ENCODE data around the gene DDX23.

DDX23 gene

DNA sequence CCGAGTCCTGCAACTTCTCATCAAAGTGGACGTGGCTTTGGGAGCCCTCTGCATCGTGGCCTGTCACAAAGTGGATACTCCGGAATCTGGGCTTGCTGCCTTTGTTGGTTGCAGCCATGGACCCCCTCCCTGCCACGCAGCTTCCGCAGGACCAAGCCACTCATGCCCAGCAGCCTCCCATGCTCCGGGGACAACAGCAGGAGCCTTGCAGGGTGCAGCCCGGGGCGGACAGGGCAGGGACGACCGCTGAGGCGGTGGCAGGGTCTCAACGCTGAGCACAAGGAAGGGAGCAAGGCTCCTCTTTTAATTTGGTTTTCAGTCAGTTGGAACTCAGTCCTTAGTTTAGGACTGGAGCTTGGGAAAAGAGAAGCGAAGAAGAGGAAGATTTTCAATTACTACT, 51.0 kb downstream of the DDX23 start:
- DNase-seq (ENCODE audit: extremely low read depth in 1 of 2, low read depth in 1 of 2), result no peak

DNA sequence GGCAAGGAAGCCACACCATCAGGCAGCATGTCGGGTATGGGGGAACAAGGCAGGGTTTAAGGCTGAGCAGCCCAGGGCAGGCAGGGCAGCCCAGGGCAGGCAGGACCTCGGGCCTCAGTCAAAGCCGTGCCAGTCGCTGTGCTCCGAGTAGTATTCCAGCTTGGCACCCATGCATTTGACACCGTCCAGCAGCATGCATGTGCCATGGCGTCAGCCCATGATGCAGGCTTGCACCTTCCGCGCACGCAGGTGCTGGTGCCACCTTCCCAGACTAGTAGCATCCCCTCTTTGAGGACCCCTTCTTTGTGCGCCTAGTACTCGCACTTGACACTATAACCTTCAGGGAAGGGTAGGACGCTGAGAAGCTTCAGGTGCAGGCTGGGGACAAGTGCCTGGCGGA, 51.5 kb downstream of the DDX23 start:
- DNase-seq (ENCODE audit: extremely low read depth in 1 of 2, low read depth in 1 of 2), result no peak

DNA sequence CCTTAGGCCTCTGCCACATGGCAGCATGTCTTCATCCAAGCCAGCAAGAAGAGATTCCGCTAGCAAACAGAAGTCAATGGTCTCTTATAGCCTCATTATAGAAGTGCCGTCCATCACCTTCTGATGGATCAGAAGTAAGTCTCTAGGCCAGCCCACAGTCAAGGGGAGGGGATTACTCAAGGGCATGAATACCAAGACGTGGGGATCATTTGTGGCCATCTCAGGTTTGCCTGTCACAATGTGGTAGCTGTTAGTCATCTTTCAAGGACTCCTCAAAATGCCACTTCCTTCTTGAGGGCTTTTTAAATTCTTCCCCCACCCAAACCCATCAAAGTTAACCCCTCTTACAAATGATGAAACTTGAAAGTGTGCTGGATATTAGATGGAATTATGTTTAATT, 55.0 kb downstream of the DDX23 start:
- peak in 1 of 2 donors; percentile 47 for DNase-seq (ENCODE audit: extremely low read depth in 1 of 2, low read depth in 1 of 2)

DNA sequence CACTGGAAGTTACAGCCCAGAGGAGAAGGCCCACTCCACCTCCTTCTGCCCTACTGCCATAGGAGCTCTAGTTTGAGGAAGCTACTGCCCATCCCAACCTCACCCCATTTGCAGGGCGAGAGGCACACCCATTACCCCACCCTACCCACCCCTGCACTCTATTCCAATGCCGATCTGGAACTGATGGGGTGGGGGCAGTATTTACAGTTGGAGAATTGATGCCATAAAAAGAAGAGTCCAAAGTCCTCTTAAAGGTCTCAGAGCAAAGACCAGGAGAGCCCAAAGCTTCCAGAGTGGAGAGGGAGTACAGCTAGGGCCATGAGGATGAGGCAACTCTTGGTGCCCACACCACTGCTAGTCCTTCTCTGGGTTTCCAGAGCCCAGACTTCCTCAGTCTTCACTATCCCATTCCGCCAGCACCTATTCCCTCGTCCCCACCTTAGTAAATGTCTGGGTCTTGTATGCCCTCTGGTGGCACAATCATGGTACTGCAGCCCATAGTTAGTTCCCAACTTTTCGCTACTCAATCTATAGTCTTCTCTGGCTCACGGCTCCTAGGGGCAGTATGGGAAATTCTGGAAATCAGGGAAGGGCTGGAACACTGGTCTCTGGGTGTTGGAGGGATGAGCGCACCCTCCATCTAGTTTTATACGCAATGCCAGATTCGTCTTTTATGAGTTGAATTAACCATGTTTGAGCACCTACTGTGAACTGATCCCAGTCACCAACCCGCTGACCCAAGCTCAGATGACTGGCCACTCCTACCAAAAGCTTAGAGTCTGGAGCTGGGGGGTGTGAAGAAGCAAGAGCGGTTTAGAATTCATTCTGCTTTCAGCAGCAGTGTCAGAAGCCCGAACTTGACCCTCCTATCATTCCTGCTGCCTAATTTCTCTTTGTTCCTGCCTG, 56.2 kb downstream of the DDX23 start:
- DNase-seq (ENCODE audit: extremely low read depth in 1 of 2, low read depth in 1 of 2), result peak in 1 of 2 donors; percentile 14

DNA sequence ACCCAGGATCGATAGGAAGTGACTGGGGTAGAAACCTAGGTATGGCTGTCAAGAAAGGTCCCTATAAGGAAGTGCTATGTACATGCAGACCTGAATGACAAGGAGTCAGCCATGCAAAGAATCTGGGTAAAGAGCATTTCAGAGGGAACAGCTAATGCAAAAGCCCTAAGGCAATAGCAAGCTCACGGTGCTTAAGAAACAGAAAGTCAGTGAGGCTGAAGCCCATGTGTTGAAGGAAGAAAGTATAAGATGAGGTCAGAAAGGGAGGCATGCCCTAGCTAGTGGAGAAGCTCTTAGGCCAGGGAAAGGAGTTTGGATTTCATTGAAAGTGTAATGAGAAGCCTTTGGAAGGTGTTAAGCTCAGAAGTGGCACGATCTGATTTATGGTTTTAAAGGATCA, 57.1 kb downstream of the DDX23 start:
- DNase-seq (ENCODE audit: extremely low read depth in 1 of 2, low read depth in 1 of 2), result no peak

DNA sequence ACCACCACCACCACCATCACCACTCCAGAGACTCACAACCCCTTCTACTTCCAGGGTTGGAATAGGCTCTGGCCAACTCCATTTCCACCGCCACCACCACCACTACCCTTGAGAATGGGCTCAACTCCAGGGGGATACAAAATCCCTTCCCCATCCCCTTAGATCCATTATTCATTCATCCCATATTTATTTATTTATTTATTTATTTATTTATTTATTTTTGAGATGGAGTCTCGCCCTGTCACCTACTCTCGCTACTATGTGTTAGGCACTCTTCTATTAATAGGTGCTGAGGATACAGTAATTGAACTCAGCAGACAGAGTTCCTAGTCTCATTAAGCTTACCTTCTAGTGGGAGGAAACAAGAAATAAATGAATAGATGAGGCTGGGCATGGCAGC, 58.3 kb downstream of the DDX23 start:
- no peak for DNase-seq (ENCODE audit: extremely low read depth in 1 of 2, low read depth in 1 of 2)

DNA sequence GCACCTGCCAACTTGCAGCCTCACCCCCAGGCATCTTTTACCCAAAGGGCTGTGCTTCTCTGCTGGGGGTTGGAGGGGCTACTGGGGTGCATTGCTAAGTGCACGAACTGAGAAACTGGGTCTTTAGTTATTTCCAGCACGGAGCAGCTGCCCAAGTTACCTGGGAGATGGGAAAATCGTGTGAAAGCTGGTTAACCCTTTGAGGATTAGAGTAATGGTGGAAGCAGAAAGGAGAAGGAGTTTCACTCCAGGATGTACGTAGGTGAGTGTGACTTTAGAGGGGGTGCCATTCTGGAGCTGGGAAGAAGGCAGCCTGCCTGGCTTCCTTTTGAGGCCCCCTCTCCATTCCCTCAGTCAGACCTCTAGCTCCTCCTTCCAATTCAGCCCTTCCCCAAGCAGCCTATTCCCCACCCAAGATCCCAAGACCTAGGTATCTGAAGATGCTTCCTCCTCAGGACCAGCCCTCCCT, 62.1 kb downstream of the DDX23 start:
- DNase-seq (ENCODE audit: extremely low read depth in 1 of 2, low read depth in 1 of 2), result no peak

DNA sequence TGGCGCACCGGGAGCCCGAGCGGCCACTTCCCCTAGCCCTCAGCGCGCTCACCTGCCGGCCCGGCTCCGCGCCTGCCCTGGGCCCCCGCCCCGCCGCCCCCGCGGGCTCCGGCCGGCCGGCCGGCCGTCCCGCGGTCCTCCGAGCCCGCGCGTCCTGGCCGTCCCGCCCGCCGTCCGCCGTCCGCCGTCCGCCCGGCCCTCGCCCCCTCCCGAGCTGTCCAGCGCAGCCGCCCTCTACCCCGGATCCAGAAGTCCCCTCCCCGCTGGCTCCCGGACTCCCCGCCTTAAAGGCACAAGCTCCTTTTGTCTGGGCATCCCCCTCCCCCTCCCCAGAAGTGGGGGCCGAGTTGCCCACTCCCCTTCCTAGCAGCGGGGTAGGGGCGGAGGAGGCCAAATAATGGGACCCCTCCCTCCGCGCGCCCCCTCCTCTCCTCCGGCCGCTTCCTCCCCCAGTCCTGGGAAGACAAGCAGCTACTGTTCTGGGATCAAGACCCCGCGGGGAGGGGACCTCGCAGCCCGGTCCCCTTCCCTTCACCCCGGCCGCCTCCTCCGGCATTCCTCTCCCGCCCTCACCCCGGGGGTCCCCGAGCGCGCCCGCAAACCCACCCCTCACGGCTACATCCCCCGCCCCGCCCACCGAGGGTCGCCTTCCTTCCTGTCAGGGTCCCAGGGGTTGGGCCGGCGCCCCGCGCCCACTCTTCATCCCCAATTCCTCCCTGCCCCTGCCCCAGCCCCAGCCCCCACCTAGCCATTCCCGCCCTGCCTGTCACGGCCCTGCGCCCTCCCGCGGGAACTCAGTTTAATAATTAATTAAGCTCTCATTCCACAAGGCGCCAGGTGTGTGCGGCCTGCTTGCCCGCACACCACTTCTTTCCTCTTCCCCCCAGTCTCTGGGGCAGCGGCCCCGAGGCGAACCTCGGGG, 62.8 kb downstream of the DDX23 start, which contains the start of gene ADCY6:
Gene ADCY6 (minus strand): TSS at position 236 of the 922 bp plus-strand sequence. CDS start 5,655 bp downstream, outside the sequence.
- no peak for DNase-seq (ENCODE audit: extremely low read depth in 1 of 2, low read depth in 1 of 2)

DNA sequence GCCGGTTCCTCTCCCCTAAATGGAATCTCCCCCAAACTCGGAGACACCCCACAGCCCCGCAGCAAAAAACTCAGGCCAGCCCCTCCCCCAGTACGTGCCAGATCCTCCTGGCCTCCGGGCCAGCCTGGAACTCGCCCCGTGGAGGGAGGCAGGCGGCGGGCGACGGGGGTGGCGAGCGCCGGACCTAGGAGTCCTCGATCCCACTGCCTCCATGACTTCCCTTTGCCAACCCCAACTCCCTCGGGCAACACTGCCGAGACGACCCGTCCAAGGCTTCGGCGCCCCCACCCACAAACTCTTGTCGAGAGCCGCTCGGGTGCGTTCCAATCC, 63.5 kb downstream of the DDX23 start:
- DNase-seq (ENCODE audit: extremely low read depth in 1 of 2, low read depth in 1 of 2), result no peak

DNA sequence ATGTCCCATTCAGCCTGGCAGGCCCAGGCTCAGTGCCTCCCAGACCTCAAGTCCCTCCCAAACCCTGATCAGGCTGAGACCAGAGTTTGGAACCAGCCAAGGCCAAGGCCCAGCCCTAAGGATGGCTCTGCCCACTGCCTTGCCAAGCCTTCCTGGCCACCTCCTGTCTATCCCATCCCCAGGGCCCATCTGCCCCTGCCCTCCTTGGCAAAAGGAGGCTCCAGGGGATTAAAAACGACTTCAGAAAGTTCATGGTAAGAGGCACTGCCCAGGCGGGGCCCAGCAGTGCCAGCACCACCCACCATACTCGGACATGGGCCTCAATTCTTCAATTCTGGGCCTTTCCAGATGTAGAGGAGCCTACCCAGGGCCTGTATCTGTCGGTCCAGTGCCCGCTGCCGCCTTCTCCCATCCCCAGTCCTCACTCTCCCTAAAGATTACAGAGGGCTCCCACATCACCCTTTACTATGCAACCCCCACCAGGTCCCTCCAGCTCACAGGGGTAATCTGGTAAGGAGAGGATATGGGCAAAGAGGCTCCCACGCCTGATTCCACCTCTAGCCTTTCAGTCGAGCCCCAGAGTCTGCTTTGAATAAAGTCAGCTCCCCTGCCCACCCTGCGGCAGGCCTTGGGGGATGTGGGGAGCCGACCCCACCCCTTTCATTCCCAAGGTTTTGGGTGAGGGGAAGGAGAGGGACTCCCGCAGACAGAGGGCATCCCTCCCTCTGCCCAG, 64.0 kb downstream of the DDX23 start:
- DNase-seq (ENCODE audit: extremely low read depth in 1 of 2, low read depth in 1 of 2), result no peak

DNA sequence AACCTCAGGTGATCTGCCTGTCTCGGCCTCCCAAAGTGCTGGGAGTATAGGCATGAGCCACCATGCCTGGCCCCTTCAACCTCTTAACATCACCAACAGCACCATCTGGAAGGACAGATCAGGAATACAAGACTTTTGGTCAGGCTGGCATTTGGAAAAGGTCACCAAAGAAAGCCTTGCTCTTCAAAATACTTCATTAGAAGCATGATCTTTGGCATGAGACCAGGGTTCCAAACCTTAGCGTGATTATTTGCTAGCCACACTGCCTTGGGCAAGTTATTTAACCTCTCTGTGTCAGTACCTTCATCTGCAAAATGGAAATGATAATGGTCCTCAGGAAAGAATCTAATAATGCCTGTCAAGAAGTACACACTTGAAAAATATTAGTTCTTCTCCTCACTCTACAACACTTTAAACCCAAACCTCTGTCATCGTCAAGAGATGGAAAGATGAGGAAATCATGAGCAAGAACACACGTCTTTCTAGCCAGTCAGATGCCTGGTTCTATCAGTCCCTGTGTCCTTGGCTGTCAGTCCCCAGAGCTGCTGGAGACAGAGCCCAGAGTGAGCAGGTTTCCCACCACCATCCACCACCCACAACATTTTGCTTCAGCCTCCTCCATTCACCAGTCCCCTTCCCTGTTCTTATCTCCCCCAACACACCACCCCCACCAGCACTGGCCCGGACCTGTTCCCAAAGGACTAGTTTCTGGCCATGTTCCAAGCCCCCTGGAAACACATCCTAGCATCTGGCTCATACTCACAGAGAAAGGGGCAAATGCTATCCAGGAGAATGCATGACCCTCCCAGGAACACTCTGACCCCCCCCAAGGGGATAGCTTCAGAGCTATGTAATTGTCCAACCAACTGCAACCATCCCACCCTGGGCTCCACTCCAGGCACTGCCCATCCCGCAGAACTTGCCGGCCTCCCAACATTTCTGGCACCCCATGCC, 65.1 kb downstream of the DDX23 start:
- no peak for DNase-seq (ENCODE audit: extremely low read depth in 1 of 2, low read depth in 1 of 2)

DNA sequence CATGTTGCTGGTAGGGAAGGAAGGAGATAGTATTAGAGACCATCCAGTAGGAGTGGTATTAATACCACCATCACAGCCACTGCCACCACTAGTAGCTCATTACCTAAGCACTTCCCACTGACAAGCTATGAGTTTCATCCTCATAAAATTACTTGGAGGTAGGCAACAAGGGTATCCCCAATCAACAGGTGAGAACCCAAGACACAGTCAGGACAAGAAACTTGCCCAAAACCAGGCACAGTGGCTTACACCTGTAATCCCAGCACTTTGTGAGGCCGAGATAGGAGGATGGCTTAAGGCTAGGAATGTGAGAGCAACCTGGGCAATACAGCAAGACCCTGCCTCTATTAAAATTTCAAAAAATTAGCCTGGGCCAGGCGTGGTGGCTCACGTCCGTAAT, 68.5 kb downstream of the DDX23 start:
- no peak for DNase-seq (ENCODE audit: extremely low read depth in 1 of 2, low read depth in 1 of 2)

DNA sequence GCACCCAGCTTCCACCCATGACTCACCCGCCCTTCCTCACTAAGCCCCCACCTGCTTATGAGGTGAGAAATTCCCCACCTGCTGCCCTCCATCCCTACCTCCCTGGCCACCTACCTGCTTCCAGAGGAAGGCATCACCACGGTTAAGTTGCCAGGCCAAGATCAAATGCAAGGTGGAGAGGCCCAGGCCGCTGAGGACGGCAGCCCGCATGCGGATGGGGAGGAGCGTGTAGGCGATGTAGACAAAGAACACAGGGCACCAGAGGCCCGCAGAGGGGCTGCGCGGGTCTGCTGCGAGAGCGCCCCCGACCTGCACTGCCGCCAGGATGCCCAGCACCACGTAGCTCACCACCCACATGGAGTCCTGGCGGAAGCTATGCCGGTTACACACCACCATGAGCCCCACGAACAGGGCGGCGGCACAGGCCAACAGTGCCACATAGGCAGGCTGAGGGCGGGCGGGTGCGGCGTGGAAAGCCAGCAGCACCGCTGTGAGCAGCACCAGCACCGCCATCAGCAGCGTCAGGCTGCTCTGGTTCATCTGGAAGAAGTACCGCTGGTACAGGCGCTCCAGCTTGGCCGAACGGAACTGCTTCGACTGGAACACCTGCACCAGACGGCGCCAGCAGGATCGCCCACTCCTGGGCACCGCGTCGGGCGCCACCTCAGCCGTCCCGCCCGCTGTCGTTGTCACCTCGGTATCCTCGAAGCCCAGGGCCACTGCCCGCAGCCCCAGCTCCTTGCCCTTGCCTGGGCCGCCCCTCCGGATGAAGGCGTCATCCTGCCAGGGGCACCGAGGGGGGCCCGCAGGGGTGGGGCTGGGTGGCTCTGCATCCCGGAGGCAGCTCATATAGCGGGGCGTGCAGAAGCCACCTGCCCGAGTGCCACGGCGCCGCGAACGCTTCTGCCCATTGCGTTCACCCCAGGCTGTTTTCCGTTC, 69.2 kb downstream of the DDX23 start:
- no peak for DNase-seq (ENCODE audit: extremely low read depth in 1 of 2, low read depth in 1 of 2)

DNA sequence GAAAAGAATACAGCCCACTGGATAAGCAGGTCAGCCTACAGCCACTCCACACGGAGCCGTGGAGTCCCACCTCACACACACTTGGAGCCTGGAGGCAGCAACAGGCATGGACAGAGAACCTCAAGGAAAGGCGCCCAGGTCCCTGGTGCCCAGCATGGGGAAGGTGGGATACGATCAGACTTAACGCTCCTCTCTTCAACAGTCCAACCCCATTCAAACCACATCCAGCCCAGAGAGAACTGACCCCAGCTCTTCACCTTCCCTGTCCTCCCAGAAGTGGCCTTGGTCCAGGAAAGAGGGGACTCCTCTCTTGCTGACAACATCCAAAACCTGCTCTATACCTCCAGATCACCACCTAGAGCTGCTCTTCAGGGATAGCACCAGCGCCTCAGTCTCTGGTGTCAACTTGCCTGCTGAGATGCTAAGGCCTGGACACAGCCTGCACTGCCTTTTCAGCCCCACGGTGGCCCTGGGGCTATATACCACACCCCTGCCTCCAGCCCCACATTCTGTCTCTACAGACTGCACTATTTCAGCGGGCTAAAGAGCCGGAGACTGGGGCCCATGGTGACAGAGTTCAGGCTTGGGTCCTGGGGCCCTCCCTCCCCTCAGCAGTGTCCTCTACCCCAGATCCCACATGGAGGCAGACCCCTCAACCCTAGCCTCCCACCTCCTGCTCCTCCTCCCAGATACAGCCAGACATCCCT, 70.1 kb downstream of the DDX23 start:
- DNase-seq (ENCODE audit: extremely low read depth in 1 of 2, low read depth in 1 of 2), result no peak

DNA sequence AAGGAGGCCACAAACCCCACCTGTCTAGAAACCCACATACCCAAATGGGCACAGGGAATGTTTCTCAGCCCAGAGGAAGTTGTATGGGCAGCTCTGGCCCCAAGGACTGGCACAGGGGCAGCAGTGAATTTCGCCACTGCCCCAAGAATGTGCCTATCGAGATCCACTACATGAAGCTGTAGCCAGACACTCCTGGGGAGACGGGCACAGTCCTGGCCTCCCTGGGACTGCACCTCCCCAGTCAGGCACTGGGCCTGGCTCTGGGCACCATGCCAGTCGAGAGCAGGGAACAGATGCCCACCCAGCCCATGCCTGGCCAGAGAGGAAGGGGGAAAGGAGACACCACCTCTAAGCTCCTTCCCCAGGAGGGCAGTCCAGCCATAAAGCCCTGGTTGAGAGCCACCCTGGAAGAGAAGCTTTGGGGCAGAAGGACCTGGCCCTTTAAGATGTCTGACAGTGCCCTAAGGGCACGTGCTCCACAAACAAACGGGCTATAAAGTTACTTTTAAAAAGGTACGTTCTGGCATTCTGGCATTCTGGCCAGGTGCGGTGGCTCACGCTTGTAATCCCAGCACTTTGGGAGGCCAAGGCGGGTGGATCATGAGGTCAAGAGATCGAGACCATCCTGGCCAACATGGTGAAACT, 71.5 kb downstream of the DDX23 start:
- DNase-seq (ENCODE audit: extremely low read depth in 1 of 2, low read depth in 1 of 2), result no peak

DNA sequence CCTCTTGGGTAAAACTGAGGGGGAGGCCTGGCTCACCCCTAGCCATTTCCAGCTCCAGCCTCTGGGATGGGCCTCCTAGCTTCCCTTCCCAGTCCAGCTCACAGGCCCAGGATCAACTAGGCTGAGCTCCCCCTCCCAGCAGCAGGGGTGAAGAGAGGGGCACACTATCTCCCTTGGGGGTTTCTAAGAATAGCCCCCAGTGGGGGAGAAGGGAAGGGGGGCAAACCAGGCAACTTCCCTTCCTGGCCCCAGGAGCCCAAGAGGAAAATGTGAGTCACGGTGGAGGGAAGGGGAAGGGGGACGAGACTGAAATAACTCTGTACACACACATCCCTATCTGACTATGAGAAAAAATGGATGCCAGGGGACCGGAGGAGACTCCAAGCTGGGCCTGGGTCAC, 72.1 kb downstream of the DDX23 start:
- no peak for DNase-seq (ENCODE audit: extremely low read depth in 1 of 2, low read depth in 1 of 2)

Measured in stimulated activated CD8-positive, alpha-beta memory T cell treated with anti-CD3 and anti-CD28 coated beads, Interleukin-7, amount 100 ng/mL, for 48 hours (primary cell).